ENCODE measurements around the gene C12orf57.

Gene C12orf57

DNA sequence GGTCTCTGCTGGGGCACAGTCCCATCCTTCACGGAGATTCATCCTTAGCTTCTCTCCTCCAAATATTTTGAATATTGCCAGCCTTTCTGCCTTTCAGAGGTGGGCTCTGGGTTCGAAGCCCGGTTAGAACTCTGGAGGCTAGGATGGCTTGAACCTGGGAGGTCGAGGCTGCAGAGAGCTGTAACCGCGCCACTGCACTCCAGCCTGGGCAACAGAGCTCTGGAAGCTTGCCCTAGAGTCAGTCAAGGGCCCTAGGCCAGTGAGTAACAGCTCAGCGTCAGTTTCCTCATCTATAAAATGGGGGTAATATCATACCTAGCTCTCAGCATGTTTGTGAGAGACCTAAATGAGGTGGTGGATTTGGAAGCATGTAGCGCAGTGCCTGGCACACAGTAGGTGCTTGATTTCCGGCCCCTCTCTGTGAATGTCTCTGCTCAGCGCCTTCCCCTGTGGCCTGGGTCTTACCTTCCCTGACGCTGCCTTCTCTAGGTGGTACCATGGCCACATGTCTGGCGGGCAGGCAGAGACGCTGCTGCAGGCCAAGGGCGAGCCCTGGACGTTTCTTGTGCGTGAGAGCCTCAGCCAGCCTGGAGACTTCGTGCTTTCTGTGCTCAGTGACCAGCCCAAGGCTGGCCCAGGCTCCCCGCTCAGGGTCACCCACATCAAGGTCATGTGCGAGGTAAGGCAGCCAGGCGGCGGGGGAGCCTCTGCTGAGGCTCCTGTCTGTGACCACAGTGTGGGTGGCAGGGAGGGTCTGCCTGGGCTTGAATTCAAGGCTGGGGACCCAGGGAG is 10.7 kb downstream of the C12orf57 start:
- TF ChIP-seq CTCF (IDR thresholded peaks at IDR 0.05; ENCODE audit: low read depth, low read length): no peak
- no peak overlapping the region for H3K4me3 ChIP-seq (replicated peaks in 1 of 2; ENCODE audit: low read depth in 2 of 2, low read length in 2 of 2)
- no peak for DNase-seq (ENCODE audit: low read depth in 2 of 2)

DNA sequence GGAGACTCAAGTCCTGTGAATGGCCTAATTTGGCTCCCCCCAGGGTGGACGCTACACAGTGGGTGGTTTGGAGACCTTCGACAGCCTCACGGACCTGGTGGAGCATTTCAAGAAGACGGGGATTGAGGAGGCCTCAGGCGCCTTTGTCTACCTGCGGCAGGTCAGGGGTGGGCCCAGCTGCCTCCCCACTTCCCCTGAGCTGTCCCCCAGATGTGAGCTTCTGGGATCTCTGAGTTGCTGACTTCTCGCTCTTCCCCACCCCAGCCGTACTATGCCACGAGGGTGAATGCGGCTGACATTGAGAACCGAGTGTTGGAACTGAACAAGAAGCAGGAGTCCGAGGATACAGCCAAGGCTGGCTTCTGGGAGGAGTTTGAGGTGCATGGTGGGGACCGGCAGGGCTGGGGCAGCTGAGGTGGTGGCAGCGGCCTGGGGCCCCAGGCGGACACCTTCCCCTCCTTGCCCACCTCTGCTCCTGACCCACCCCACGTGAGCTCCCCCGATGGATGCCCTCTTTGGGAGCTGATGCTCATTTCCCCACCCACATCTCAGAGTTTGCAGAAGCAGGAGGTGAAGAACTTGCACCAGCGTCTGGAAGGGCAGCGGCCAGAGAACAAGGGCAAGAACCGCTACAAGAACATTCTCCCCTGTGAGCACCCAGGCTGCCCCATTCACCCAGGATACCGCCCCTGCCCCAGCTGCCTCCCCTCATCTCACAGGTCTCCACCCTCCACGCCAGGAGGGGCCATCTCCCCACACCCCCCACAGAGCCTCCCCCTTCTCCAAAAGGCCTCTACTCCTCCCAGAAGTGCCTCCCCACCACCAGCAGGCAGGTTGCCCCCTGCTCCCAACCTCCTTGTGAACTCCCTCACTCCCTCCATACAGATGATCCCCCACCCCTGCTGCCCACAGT is 11.5 kb downstream of the C12orf57 start:
- no peak for TF ChIP-seq CTCF (IDR thresholded peaks at IDR 0.05; ENCODE audit: low read depth, low read length)
- no peak for DNase-seq (ENCODE audit: low read depth in 2 of 2)
- H3K4me3 ChIP-seq (replicated peaks in 1 of 2; ENCODE audit: low read depth in 2 of 2, low read length in 2 of 2): no peak overlapping the region

DNA sequence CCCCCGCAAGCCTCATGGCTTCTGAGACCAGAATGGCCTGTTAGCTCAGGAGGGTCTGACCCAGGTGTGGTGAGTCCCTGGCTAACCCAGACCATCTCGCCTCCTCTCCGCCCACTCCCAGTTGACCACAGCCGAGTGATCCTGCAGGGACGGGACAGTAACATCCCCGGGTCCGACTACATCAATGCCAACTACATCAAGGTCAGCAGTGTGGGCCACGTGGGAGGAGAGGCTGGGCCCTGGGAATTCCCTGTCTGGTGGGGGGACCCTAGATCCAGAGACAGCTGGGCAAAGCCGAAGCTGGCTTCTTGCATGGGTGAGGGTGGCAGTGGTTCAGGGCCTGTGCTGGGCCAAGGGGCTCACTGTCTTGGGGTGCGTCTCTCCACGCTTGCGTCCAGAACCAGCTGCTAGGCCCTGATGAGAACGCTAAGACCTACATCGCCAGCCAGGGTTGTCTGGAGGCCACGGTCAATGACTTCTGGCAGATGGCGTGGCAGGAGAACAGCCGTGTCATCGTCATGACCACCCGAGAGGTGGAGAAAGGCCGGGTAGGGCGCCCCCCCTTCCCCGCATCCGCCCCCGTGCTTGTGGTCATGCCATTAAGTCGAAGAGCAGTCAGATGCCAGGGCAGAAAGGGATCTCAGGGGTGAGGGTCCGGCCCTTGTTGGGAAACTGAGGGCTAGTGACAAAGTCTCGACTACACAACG is 12.4 kb downstream of the C12orf57 start:
- DNase-seq (ENCODE audit: low read depth in 2 of 2): no peak
- no peak overlapping the region for H3K4me3 ChIP-seq (replicated peaks in 1 of 2; ENCODE audit: low read depth in 2 of 2, low read length in 2 of 2)

DNA sequence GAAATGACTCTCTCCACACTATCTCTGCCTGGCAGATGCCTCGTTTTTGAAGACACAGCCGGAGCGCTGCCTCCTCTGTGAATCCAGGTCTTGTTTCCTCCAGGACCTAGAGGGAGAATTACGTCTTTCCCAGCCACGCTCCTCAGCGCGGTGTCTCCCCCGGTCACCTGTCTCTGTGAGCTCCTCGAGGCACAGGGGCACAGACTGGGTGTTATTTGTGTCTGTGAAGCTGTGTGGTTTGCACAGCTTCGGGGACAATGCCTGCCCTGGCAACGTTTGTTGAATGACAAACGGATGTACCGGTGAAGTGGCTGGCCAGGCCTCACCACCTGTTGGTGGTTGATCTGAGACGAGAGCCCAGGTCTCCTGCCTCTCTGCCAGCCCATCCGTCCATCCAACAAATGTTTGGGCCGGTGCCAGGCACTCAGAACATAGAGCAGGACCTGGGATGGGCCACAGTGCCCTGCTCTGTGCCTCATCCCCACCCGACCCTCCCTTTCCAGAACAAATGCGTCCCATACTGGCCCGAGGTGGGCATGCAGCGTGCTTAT is 13.4 kb downstream of the C12orf57 start:
- H3K4me3 ChIP-seq (replicated peaks in 1 of 2; ENCODE audit: low read depth in 2 of 2, low read length in 2 of 2): no peak overlapping the region
- no peak for TF ChIP-seq CTCF (IDR thresholded peaks at IDR 0.05; ENCODE audit: low read depth, low read length)

More for the DNA sequence above, 12.4 kb downstream of the C12orf57 start:
- TF ChIP-seq CTCF (IDR thresholded peaks at IDR 0.05; ENCODE audit: low read depth, low read length): no peak

DNA sequence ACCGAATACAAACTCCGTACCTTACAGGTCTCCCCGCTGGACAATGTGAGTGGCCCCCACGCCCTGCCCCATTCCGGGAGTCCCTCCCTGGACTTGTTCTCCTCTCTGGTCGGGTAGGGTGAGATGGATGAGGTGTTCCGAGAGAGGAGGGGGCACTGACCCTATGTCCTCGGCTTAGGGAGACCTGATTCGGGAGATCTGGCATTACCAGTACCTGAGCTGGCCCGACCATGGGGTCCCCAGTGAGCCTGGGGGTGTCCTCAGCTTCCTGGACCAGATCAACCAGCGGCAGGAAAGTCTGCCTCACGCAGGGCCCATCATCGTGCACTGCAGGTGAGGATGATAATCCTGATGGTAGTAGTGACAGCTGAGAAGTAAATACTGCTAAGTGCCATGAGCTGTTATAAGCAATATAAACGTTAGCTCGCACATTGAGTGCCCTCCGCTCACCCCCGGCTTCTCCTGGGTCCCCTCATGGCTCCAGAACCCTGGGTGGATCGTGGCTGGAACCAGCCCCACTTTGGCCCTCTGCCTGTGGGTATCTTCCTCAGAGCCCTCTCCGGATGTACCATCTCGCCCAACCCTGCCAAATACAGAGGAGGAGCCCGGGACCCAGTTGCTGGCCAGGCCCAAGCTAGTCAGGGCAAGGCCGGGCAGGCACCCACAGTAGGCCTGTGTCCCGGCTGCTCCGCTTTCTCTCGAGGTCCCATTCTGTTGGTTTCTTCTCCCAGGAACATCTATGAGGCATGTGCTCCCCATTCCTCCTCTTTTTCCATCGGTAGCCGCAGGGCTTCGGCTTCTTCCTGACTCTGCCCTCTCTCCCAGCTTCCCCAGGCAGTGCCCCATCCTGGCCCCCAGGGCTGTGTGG is 14.2 kb downstream of the C12orf57 start:
- no peak for DNase-seq (ENCODE audit: low read depth in 2 of 2)

More for the DNA sequence above, 13.4 kb downstream of the C12orf57 start:
- DNase-seq (ENCODE audit: low read depth in 2 of 2): no peak

More for the DNA sequence above, 14.2 kb downstream of the C12orf57 start:
- no peak for TF ChIP-seq CTCF (IDR thresholded peaks at IDR 0.05; ENCODE audit: low read depth, low read length)
- no peak overlapping the region for H3K4me3 ChIP-seq (replicated peaks in 1 of 2; ENCODE audit: low read depth in 2 of 2, low read length in 2 of 2)
